Skeletal muscle satellite cell (primary cell): Measurements from ENCODE around the gene SCD5.
A peak's percentile ranks its signal among the peaks of the same experiment; 100 is the strongest.

Source experiments
- H3K27me3 ChIP-seq: 2 replicates; pipeline ENCODE4 v1.7.0; 2013; ENCODE audit warnings: low read length; ENCODE audit not compliant: control insufficient read depth, insufficient read depth
- H3K36me3 ChIP-seq: 2 replicates; pipeline ENCODE4 v1.7.0; 2013; ENCODE audit warnings: mild to moderate bottlenecking, control low read depth, low read length; ENCODE audit not compliant: insufficient read depth
- H3K4me1 ChIP-seq: 2 replicates; pipeline ENCODE4 v1.7.0; 2013; ENCODE audit warnings: low read length; ENCODE audit not compliant: control insufficient read depth, insufficient read depth
- H3K4me2 ChIP-seq: 2 replicates; pipeline ENCODE4 v1.7.0; 2013; ENCODE audit warnings: mild to moderate bottlenecking, low read length
- H3K4me3 ChIP-seq: 2 replicates; pipeline ENCODE4 v1.7.0; 2013; ENCODE audit warnings: low read length
- H3K9ac ChIP-seq: 2 replicates; pipeline ENCODE4 v1.7.0; 2013; ENCODE audit warnings: mild to moderate bottlenecking, low read depth, low read length, moderate library complexity
- H3K9me3 ChIP-seq: replicated peaks from 2 replicates; pipeline ENCODE4 v1.7.0; 2013; ENCODE audit warnings: mild to moderate bottlenecking, control low read depth, low read length

SCD5 gene

DNA sequence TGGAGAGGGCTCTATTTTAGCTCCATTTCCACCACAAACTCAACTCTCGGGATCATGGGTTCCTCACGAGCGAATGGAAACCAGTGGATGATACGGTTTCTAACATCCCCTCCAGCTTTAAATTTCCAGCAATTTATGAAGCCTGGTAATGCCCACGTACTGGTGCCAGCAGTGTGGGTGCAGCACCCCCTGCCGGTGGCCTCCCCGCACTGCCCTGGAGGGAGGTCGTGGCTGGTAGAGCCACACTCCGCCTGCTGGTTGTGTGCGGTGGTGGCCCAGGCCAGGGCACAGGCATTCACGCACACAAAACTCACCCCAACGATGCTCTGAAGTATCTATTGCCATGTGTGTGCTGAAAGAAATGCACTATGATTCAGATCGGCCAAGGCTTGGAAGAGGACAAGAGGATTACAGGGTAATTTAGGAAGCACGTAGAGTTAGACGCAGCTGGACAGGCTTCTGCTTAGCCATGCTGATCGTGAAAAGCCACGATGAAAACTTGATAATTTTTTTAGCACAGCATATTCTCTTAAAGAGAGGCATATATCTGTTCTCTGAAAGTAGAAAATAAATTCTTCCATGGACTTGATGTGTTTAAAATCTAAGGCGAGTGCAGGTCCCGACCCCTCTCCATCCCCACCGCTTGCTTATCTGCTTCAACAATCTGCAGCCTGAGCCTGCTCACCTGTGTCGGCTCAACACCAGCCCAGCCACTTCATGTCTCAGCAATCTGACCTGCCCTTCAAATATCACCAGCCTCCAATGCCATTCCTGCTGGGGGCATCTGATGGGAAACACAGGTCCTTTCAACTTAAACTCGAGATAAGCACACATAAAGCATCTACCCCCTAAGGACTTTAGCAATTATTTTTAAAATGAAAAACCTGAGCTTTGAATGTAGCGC, 59.1 kb downstream of the SCD5 start:
- Histone ChIP-seq H3K4me1 (no peaks in the 10 kb centered on the region), H3K9me3 (no peaks in the 10 kb centered on the region), H3K4me3 (no peak overlapping the region), H3K36me3 (no peaks in the 10 kb centered on the region), H3K9ac (no peak overlapping the region), H3K27me3 (no peaks in the 10 kb centered on the region), H3K4me2 (peak overlapping the region; percentile 55)

DNA sequence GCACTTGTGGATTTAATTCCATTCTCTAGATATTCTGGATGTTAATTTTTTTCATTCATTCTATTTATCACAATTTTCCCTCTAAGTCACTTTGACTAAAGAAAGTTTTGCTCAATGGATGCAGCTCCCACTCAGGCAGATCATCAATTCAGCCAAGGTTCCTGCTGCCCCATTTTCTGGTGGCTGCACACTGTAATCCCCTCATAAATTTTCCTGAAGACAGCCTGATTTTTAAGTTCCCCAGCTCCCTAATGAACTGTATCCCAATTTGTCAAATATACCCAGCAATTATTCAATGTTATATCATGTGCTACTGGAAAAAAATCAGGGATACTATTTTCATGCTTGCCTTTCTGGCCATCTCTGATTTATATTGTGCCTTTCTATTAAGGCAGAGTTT, 61.2 kb downstream of the SCD5 start:
- H3K36me3 ChIP-seq: no peaks in the 10 kb centered on the region
- no peaks in the 10 kb centered on the region for H3K4me1 ChIP-seq
- H3K4me3 ChIP-seq: no peak overlapping the region
- no peaks in the 10 kb centered on the region for H3K9me3 ChIP-seq
- no peak overlapping the region for H3K9ac ChIP-seq
- H3K27me3 ChIP-seq: no peaks in the 10 kb centered on the region
- no peak overlapping the region for H3K4me2 ChIP-seq

DNA sequence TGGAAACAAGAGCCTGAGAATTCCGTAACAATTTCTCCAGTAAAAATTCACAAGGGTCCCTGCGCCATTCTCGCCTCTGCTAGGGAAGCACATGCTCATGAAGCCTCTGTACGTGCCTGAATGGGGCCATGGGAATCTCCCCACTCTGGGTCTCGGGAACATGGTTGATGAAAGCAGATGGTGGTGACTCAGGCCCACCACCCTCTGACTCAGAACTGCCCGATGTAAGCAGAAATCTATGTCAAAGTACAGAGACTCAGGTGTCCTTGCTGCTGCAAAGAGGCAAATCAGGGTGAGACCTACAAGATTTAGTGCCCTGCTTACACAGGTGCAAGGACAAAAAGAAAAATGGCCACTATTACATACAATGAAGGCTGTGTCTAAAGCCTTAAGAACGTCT, 65.0 kb downstream of the SCD5 start:
- no peak overlapping the region for H3K9ac ChIP-seq
- H3K36me3 ChIP-seq: no peaks in the 10 kb centered on the region
- H3K4me3 ChIP-seq: no peak overlapping the region
- H3K9me3 ChIP-seq: no peaks in the 10 kb centered on the region
- peaks cover 6% of the 10 kb centered on the region for H3K27me3 ChIP-seq
- no peak overlapping the region for H3K4me2 ChIP-seq
- H3K4me1 ChIP-seq: peaks cover 6% of the 10 kb centered on the region

DNA sequence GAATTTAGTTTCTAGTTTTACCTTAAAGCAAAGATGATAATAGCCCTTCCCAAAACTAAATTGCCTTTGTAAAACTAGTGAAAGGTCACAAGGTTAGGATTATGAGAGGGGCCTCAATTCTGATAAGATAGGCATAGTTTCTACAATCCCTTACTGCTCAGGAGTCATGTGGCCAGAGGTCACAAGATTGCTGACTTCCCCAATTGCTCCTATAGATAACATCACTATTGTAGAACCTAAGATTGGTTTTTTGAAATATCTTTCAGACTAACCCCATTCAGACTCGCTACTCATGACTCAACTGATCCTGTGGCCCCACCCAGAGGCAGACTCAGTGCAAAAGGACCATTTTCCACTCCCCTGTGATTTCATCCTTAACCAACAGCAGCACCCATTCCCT, 70.3 kb downstream of the SCD5 start:
- no peaks in the 10 kb centered on the region for H3K36me3 ChIP-seq
- H3K4me1 ChIP-seq: peaks cover 6% of the 10 kb centered on the region
- no peak overlapping the region for H3K4me3 ChIP-seq
- no peaks in the 10 kb centered on the region for H3K9me3 ChIP-seq
- H3K9ac ChIP-seq: no peak overlapping the region
- H3K4me2 ChIP-seq: no peak overlapping the region
- H3K27me3 ChIP-seq: peaks cover 6% of the 10 kb centered on the region

DNA sequence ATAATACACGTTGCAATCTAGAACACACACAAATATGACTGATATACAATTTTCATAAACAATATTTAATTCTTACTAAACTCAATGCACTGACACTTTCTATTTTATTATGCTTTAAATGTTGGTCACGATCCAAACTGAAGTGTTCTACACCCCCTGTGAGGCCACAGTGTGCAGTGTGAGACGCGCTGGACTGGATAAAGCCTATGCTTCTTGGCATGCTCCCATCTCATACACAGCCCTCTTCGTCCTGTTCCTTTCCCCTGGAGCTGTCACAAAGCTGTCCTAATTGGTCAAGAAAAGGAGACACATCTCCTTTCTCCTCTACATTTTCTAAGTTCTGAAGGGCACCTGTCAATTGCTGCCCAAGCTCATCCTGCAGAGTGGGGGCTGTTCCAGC, 72.0 kb downstream of the SCD5 start:
- H3K4me3 ChIP-seq: no peak overlapping the region
- no peaks in the 10 kb centered on the region for H3K9me3 ChIP-seq
- H3K27me3 ChIP-seq: peaks cover 6% of the 10 kb centered on the region

DNA sequence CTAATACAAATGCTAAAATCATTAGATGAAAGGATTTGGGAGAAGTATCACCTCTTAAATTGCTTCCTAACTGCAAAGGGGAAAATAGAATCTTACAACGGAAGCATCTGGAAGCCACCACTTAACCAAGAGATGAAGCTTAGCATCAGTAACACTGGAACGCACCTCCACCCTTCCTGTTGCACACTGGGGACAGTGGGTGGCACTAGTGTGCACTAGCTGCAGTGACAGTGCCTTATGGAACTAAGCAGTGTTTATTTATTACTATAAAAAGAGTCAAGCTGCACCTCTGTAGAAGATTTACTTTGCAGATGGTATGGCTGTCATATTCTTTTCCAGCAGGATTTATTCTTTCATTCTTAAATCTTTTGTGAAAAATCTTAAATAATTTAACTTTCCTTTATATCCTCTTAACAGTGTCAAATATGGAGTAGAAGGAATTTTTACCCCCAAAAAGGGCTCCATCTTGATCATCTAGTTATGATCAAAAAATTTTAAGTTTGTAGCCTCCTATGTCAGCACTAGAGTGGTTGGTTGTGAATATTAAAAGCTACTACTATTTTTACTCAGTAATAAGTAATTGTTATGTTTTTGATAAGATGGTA, 76.7 kb downstream of the SCD5 start:
- no peaks in the 10 kb centered on the region for H3K27me3 ChIP-seq
- H3K4me3 ChIP-seq: no peak overlapping the region
- no peaks in the 10 kb centered on the region for H3K36me3 ChIP-seq
- no peak overlapping the region for H3K4me2 ChIP-seq
- no peak overlapping the region for H3K9ac ChIP-seq
- no peaks in the 10 kb centered on the region for H3K4me1 ChIP-seq
- H3K9me3 ChIP-seq: no peaks in the 10 kb centered on the region

More for the DNA sequence above, 72.0 kb downstream of the SCD5 start:
- H3K4me2 ChIP-seq: no peak overlapping the region
- no peak overlapping the region for H3K9ac ChIP-seq
- no peaks in the 10 kb centered on the region for H3K36me3 ChIP-seq
- peaks cover 6% of the 10 kb centered on the region for H3K4me1 ChIP-seq

DNA sequence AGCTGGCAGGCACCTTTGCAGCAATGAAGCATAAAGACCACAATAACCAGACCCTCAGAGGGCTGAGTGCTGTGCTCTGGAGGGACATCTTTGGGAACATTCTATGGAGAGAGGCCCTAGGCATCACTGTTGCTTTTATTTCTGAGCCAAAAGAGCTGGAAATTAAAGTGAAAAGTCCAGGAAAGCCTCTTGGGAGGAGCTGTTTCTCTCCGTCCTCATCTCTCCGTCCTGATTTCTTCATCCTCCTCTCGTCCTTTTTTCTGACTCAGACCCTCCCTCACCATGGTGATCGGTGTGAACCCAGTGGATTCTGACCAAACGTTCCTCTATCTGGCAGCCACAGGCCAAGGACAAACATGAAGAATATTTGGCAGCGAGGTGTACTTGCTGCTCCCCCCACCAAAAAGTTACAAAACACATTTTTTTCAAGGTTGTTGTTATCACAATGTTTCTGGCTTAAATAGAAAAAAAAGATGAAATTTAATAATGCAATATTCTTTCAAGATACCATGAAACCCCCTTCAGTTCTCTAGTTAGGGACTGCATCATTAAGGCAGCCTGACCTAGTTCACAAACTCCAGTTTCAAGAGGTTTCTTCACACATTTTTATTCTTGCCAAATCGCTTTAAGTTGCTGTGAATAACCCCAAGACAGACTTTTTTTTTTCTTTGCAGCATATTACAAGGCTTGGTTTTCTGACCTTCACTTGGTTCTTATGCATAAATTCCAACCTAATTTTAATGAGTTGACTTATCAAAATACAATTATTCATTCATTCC, 80.2 kb downstream of the SCD5 start:
- Histone ChIP-seq H3K4me2 (no peak overlapping the region), H3K4me3 (no peak overlapping the region), H3K27me3 (no peaks in the 10 kb centered on the region), H3K9me3 (no peaks in the 10 kb centered on the region), H3K36me3 (no peaks in the 10 kb centered on the region), H3K9ac (no peak overlapping the region), H3K4me1 (peaks cover 4% of the 10 kb centered on the region)

DNA sequence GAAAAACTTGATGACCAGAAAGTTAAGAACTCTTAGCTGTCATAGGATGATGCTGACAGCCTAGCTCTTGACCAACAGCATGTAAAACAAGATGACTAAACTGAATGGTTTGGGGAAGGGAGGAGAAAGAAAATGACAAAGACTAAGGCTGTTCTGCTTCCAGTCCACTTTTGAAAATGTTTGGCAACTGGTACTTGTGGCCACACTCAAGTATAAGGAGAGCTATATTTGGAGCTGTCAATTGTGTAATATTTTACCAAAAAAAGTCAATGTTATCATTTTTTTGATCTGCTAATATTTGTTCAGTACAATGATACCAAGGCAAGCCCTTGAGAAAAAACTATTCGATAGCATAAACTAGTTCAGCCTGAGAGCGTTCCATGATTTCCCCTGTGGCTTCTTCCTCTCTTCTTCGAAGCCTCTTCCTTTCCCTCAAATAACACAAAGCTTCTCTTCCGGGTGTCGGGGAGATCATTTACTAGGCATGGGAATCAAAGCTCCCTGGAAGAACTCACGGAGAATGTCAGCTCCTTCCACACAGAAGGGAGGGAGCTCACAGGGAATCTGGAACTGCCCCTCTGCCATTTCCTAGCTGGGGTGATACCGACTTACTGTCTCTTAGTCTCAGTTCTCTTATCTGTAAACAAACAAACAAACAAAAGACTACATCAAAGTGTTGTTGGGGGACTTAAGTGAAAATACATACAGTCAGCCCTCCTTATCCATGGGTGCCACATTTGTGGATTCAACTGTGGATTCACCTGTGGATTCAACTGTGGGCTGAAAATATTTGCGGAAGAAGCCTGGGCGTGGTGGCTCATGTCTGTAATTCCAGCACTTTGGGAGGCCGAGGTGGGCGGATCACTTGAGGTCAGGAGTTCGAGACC, 82.6 kb downstream of the SCD5 start:
- Histone ChIP-seq H3K4me3 (no peak overlapping the region), H3K4me2 (no peak overlapping the region), H3K9ac (no peak overlapping the region)

DNA sequence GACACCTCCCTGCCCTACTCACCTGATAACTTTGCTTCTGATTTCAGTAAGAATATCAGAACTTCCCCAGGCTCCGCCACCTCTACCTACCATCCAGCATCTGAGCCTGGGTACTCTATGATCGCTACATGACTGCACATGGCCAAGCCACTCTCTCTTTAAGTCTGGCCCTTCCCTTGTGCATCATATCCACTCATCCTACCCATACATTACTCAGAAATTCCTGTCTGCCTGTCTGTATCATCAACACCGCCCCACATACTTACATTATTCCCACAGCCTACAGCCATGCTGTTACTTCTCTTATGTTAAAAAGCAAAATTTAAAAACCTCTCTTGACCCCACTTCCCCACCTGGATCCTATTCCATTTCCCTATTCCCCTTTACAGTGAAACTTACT, 84.7 kb downstream of the SCD5 start:
- Histone ChIP-seq H3K4me3 (no peak overlapping the region), H3K27me3 (no peaks in the 10 kb centered on the region), H3K4me1 (peaks cover 4% of the 10 kb centered on the region), H3K9ac (no peak overlapping the region), H3K4me2 (no peak overlapping the region), H3K9me3 (no peaks in the 10 kb centered on the region), H3K36me3 (no peaks in the 10 kb centered on the region)

More for the DNA sequence above, 82.6 kb downstream of the SCD5 start:
- Histone ChIP-seq H3K36me3 (no peaks in the 10 kb centered on the region), H3K4me1 (peaks cover 4% of the 10 kb centered on the region), H3K27me3 (no peaks in the 10 kb centered on the region), H3K9me3 (no peaks in the 10 kb centered on the region)

DNA sequence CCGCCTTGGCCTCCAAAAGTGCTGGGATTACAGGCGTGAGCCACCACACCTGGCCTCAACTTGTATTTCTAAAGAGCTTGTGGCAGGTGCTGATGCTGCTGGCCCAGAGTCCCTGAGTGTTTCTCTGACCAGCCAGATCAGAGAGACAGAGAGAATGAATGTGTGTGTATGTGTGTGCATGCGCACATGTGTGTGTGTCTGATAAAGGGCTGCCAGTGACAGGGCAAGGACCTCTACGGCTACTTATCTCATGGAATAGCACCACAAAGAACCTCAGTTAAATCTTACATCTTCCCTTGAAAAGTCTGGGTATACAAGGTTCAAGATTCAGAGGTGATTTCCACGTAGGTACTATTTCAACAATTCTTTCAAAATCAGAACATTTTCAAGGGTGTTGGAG, 86.0 kb downstream of the SCD5 start:
- Histone ChIP-seq H3K27me3 (no peaks in the 10 kb centered on the region), H3K4me3 (no peak overlapping the region), H3K4me1 (peaks cover 4% of the 10 kb centered on the region), H3K4me2 (no peak overlapping the region), H3K36me3 (no peaks in the 10 kb centered on the region), H3K9ac (no peak overlapping the region), H3K9me3 (no peaks in the 10 kb centered on the region)
